Measurements from ENCODE around the gene HS3ST6. TPM values are rescaled to one million over a fixed set of nuclear protein-coding genes. Genes with fewer than 3 reads are reported as not detected.
A peak's percentile ranks its signal among the peaks of the same experiment; 100 is the strongest.
"Not testable (repeated sequence)": the region's sequence is repeated elsewhere in the genome, so short reads cannot be mapped to it uniquely, and the experiment has no call there.

Gene HS3ST6
- total RNA-seq, 1 experiment from 2014 or later, result not detected

GRCh38 chr16:1957434-1958142, 39.4 kb upstream of the HS3ST6 start:
- not testable (repeated sequence) for H3K9me3 ChIP-seq (replicated peaks); H3K27me3 ChIP-seq; H3K27ac ChIP-seq; H3K4me3 ChIP-seq; DNase-seq
- peaks cover 14% of the 10 kb centered on the region for H3K4me1 ChIP-seq
- H3K36me3 ChIP-seq, result peaks cover 11% of the 10 kb centered on the region

DNA sequence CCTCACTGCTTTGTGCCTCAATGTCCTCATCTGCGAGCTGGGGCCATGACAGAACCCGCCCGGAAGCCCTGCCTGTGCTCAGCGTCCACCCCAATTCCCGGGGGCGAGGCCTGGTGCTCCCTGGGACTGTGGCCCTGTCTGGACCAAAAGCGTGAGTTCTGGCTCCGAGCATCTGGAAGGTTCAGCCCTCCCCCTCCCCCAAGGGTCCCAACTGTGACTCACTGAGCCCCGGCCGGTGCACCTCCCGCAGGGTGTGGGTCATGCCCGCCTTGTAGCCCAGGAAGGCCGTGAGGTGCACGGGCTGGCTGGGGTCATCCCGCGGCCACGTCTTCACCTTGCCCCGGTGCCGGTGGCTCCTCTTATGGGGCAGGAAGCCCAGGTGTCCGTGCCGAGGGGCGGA, 35.5 kb upstream of the HS3ST6 start:
- Histone ChIP-seq H3K36me3 (no peaks in the 10 kb centered on the region), H3K9me3 (replicated peaks) (no peaks in the 10 kb centered on the region), H3K4me1 (peaks cover 14% of the 10 kb centered on the region), H3K4me3 (no peak overlapping the region), H3K27me3 (no peaks in the 10 kb centered on the region), H3K27ac (no peak overlapping the region)
- no peak for DNase-seq

DNA sequence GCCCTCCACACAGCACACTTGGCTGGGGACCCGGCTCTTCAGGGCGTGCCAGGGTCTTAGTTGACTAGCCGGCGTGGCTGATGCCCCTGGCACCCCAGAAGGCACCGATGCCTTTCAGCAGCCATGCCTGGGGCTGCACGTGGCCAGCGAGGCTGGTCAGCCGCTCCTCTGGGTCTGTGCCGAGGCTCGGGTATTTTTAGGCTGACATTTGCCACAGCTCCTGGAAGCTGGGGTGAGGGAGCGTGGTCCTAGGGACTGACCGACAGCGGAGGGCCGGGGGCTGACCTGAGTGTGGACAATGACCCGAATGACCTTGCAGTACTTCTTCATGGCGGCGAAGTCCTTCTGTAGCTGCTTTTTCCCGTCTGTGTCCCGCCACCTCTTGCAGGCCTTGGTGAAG, 32.3 kb upstream of the HS3ST6 start:
- no peak for DNase-seq
- no peak overlapping the region for H3K27ac ChIP-seq
- H3K9me3 ChIP-seq (replicated peaks), result no peaks in the 10 kb centered on the region
- no peaks in the 10 kb centered on the region for H3K36me3 ChIP-seq
- peaks cover 14% of the 10 kb centered on the region for H3K4me1 ChIP-seq
- no peak overlapping the region for H3K4me3 ChIP-seq
- H3K27me3 ChIP-seq, result no peaks in the 10 kb centered on the region

DNA sequence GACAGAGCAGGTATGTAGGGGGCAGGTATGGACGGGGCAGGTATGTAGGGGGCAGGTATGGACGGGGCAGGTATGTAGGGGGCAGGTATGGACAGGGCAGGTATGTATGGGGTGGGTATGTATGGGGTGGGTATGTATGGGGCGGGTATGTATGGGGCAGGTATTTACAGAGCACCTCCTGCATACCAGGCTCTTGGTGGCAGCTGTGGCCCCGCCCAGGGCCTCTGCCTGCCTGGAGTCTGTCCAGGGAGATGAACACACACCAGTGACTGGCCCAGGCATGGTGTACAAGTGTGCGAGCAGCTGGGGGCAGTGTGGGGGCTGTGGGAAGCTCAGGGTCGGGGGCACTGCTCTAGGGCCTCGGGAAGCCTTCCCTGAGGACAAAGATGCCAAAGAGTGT, 31.8 kb upstream of the HS3ST6 start:
- Histone ChIP-seq H3K4me3 (no peak overlapping the region), H3K9me3 (replicated peaks) (no peaks in the 10 kb centered on the region), H3K27ac (no peak overlapping the region), H3K36me3 (no peaks in the 10 kb centered on the region), H3K27me3 (no peaks in the 10 kb centered on the region), H3K4me1 (peaks cover 13% of the 10 kb centered on the region)
- DNase-seq, result no peak

GRCh38 chr16:1949507-1949906, 31.3 kb upstream of the HS3ST6 start:
- H3K4me3 ChIP-seq, result no peak overlapping the region
- no peaks in the 10 kb centered on the region for H3K27me3 ChIP-seq
- H3K4me1 ChIP-seq, result peaks cover 8% of the 10 kb centered on the region
- H3K27ac ChIP-seq, result no peak overlapping the region
- no peak for DNase-seq
- H3K9me3 ChIP-seq (replicated peaks), result no peaks in the 10 kb centered on the region
- H3K36me3 ChIP-seq, result no peaks in the 10 kb centered on the region

DNA sequence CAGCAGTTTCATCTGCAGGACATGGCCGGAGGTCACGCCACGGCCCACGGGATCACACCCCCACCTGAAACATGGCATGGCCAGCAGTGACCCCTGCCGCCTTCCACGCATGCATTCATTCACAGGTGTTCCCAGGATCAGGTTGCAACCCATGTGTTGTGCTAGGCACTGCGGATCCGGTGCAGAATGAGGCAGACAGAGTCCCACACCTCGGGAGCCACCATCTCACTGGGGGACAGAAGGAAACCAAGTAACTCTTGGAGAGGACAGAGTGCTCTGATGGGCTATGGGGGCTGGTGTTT, 29.1 kb upstream of the HS3ST6 start:
- Histone ChIP-seq H3K4me3 (no peak overlapping the region), H3K27ac (no peak overlapping the region), H3K9me3 (replicated peaks) (no peaks in the 10 kb centered on the region), H3K36me3 (no peaks in the 10 kb centered on the region), H3K27me3 (no peaks in the 10 kb centered on the region), H3K4me1 (no peaks in the 10 kb centered on the region)
- DNase-seq, result no peak

- Histone ChIP-seq H3K4me3 (no peak overlapping the region), H3K27ac (no peak overlapping the region), H3K36me3 (no peaks in the 10 kb centered on the region), H3K4me1 (no peaks in the 10 kb centered on the region; the same call in 1 of the 2 replicates), H3K9me3 (replicated peaks) (no peaks in the 10 kb centered on the region), H3K27me3 (no peaks in the 10 kb centered on the region)
- no peak for DNase-seq
These were observed 28.5 kb upstream of the HS3ST6 start for GRCh38 chr16:1946495-1947368.

GRCh38 chr16:1945559-1946391, 27.6 kb upstream of the HS3ST6 start:
- H3K36me3 ChIP-seq, result no peaks in the 10 kb centered on the region
- no peak overlapping the region for H3K4me3 ChIP-seq
- H3K27me3 ChIP-seq, result no peaks in the 10 kb centered on the region
- H3K4me1 ChIP-seq, result no peaks in the 10 kb centered on the region; the same call in 1 of the 2 replicates
- no peak for DNase-seq
- H3K9me3 ChIP-seq (replicated peaks), result no peaks in the 10 kb centered on the region
- no peak overlapping the region for H3K27ac ChIP-seq

- Histone ChIP-seq H3K36me3 (no peaks in the 10 kb centered on the region), H3K9me3 (replicated peaks) (no peaks in the 10 kb centered on the region), H3K4me1 (no peaks in the 10 kb centered on the region; the same call in 1 of the 2 replicates), H3K4me3 (no peak overlapping the region), H3K27me3 (no peaks in the 10 kb centered on the region), H3K27ac (no peak overlapping the region)
- no peak for DNase-seq
These were observed 26.5 kb upstream of the HS3ST6 start for GRCh38 chr16:1944612-1945199.

DNA sequence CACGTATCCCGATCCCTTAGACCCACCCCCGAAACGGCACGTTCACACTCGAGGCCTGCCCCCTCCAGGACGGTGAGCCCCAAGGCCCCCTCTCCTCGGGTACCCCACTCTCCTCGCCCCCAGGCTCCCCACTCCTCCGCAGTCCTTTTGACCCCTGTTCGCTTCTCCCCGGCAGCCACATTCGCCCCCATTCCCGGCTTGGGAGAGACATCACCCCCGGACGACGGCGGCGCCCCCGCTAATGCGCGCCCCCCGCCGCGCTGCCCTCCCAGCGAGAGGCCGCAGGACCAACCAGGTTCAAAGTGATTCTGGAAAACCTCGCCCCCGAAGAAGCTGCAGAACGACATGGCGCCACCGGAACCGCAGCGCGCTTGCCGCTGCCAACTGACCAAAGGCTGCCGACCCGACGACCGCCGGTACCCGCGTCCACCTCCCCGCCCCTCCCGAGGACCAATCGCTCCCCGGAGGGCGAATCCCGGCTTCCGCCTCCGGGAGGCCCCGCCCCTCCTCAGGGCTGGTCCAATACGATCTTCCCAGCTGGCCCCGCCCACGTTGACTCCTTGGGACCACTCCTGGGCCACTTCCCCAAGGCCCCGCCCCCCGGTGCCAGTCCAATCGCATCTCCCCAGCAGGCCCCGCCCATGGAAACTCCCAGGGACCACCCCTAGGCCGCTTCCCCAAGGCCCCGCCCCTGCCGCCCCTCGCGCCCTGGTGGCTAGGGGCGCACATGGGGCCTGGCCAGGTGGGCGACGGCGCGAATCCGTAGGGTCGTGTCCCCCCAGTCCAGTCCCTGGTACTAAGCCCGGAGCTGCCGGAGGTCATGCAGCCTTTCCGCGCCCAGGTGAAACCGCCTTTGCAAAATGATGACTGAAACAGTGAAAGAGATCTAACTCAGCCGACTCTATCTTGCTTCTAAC, 24.9 kb upstream of the HS3ST6 start, which contains the start of gene MSRB1:
TSS of gene MSRB1 (minus strand) at position 390 of the 917 bp plus-strand sequence. CDS start at position 347, 43 bp downstream.
- H3K4me3 ChIP-seq, result peak within 1 kb of the TSS; percentile 66
- H3K27ac ChIP-seq, result no peak within 1 kb of the TSS
- H3K4me1 ChIP-seq, result no peaks in the 10 kb centered on the region; the same call in 1 of the 2 replicates
- no peaks in the 10 kb centered on the region for H3K36me3 ChIP-seq
- no peaks in the 10 kb centered on the region for H3K27me3 ChIP-seq
- peak; percentile 100 for DNase-seq
- no peaks in the 10 kb centered on the region for H3K9me3 ChIP-seq (replicated peaks)

- no peaks in the 10 kb centered on the region for H3K9me3 ChIP-seq (replicated peaks)
- no peaks in the 10 kb centered on the region; the same call in 1 of the 2 replicates for H3K4me1 ChIP-seq
- peak overlapping the region; percentile 66 for H3K4me3 ChIP-seq
- no peak overlapping the region for H3K27ac ChIP-seq
- no peaks in the 10 kb centered on the region for H3K36me3 ChIP-seq
- H3K27me3 ChIP-seq, result no peaks in the 10 kb centered on the region
- no peak for DNase-seq
These were observed 24.0 kb upstream of the HS3ST6 start for GRCh38 chr16:1942047-1942809.

GRCh38 chr16:1941162-1942046, 23.2 kb upstream of the HS3ST6 start:
- H3K9me3 ChIP-seq (replicated peaks), result no peaks in the 10 kb centered on the region

More at GRCh38 chr16:1941162-1942046, 23.2 kb upstream of the HS3ST6 start:
- Histone ChIP-seq H3K4me1 (no peaks in the 10 kb centered on the region; the same call in 1 of the 2 replicates), H3K36me3 (no peaks in the 10 kb centered on the region), H3K27me3 (no peaks in the 10 kb centered on the region), H3K4me3 (no peak overlapping the region), H3K27ac (no peak overlapping the region)
- no peak for DNase-seq

Data from SJCRH30 (cell line).